Activated naive CD8-positive, alpha-beta T cell treated with anti-CD3 and anti-CD28 coated beads for 36 hours (primary cell): ENCODE results near the gene CRPPA. TPM values are rescaled to one million over a fixed set of nuclear protein-coding genes. Genes with fewer than 3 reads are reported as not detected.
A peak's percentile ranks its signal among the peaks of the same experiment; 100 is the strongest.

Source experiments
- DNase-seq: peaks from one replicate; pipeline ENCODE4 v3.0.0; 2021
- H3K27ac Mint-ChIP-seq: one replicate; pipeline ENCODE4 v1.8.0; 2022; ENCODE audit warnings: mild to moderate bottlenecking, moderate library complexity, mixed read lengths
- H3K27me3 Mint-ChIP-seq: one replicate; pipeline ENCODE4 v1.8.0; 2022; ENCODE audit warnings: mild to moderate bottlenecking, mixed read lengths
- H3K36me3 Mint-ChIP-seq: one replicate; pipeline ENCODE4 v1.8.0; 2021; ENCODE audit warnings: mild to moderate bottlenecking, mixed read lengths
- H3K4me1 Mint-ChIP-seq: one replicate; pipeline ENCODE4 v1.8.0; 2021; ENCODE audit warnings: mixed read lengths
- H3K4me3 Mint-ChIP-seq: one replicate; pipeline ENCODE4 v1.8.0; 2022; ENCODE audit warnings: mild to moderate bottlenecking, moderate library complexity, mixed read lengths
- H3K9me3 Mint-ChIP-seq: one replicate; pipeline ENCODE4 v1.8.0; 2022; ENCODE audit warnings: mixed read lengths
- total RNA-seq, 2 experiments: library from RNA; stranded (reverse); gene quantifications; one replicate each; pipeline ENCODE4 v1.2.3, GENCODE V29; 2021

The CRPPA gene
- total RNA-seq, 2 experiments from 2014 or later = 1.7 to 1.9 TPM

GRCh38 chr7:16433568-16434122 lies 12.3 kb upstream of the CRPPA start:
- H3K27ac Mint-ChIP-seq = no peak overlapping the region
- DNase-seq = no peak
- H3K9me3 Mint-ChIP-seq = no peaks in the 10 kb centered on the region
- no peaks in the 10 kb centered on the region for H3K36me3 Mint-ChIP-seq
- H3K4me1 Mint-ChIP-seq = no peaks in the 10 kb centered on the region
- H3K4me3 Mint-ChIP-seq = no peak overlapping the region
- no peaks in the 10 kb centered on the region for H3K27me3 Mint-ChIP-seq

- Mint-ChIP-seq H3K4me1 (no peaks in the 10 kb centered on the region), H3K27ac (no peak overlapping the region), H3K4me3 (no peak overlapping the region), H3K9me3 (no peaks in the 10 kb centered on the region), H3K36me3 (no peaks in the 10 kb centered on the region), H3K27me3 (no peaks in the 10 kb centered on the region)
- no peak for DNase-seq
Observed at GRCh38 chr7:16432425-16432731, 11.0 kb upstream of the CRPPA start.

DNA sequence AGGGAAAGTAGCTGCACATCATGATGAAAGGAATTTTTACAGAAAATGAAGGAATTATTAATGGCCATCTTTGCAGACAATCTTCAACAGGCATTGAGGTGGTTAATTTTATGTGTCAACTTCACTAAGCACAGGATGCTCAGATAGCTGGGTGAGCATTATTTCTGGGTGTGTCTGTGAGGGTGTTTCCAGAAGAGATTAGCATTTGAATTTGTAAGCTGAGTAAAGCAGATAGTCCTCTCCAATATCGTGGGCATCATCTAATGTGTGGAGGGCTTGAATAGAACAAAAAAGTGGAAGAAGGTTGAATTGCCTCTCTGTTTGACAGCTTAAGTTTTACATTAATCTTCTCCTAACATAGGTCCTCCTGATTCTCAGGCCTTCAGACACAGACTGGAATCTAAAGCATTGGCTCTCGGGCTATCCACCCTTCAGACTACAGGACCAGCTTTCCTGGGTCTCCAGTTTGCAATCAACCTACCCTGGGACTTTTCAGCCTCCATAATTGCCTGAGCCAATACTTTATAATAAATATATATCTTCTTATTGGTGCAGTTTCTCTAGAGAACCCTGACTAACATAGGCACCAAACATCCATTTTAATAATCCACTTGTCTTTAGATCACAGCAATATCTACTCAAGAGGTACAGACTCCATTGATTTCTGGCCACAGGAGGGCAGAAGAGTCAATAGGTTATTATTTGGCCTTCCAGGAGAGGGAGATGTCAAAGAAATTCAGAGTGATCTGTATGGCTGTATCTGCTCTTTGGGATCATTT lies 10.5 kb upstream of the CRPPA start:
- Mint-ChIP-seq H3K4me1 (no peaks in the 10 kb centered on the region), H3K27me3 (no peaks in the 10 kb centered on the region), H3K27ac (no peak overlapping the region), H3K9me3 (no peaks in the 10 kb centered on the region), H3K4me3 (no peak overlapping the region), H3K36me3 (no peaks in the 10 kb centered on the region)
- no peak for DNase-seq

DNA sequence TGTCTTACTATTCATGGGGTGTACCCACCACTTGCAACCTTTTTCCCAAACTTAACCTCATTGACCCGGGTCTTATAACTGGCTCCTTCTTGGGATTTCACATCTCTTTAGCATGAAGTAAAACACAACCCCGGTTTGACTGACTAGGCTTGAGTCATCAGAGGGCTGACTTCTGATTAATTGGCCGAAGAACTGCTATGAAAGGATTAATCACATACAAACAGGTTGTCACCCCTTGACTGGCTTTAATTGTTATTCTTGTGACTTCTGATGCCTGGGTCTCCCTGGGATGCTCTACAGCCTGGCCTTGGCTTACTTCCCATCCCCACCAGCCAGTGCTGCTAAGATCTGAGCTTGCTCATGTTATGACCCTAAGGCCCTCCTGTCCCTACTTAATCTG lies 8.8 kb upstream of the CRPPA start:
- Mint-ChIP-seq H3K27ac (no peak overlapping the region), H3K36me3 (no peaks in the 10 kb centered on the region), H3K4me1 (no peaks in the 10 kb centered on the region), H3K4me3 (no peak overlapping the region), H3K27me3 (no peaks in the 10 kb centered on the region), H3K9me3 (no peaks in the 10 kb centered on the region)
- no peak for DNase-seq

DNA sequence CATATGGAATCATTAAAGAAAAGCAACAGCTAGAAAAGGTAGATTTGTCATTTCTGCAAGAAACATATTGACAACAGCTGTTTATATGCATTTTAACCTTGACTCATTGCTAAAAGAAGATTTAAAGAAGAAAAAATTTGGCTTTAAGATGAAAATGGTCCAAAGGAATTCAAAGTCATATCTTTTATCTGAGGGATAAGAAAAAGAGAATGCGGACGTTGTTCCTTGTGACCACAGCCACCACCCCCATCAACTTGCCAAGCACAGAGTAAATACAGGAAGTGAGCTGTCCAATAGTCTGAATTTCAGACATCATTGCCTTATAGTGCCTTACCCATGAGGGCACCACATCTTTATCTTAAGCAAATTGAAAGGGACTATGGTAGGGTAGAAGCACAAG lies 7.3 kb upstream of the CRPPA start:
- no peak overlapping the region for H3K27ac Mint-ChIP-seq
- H3K4me3 Mint-ChIP-seq = no peak overlapping the region
- H3K27me3 Mint-ChIP-seq = no peaks in the 10 kb centered on the region
- no peaks in the 10 kb centered on the region for H3K9me3 Mint-ChIP-seq
- DNase-seq = no peak
- no peaks in the 10 kb centered on the region for H3K36me3 Mint-ChIP-seq
- no peaks in the 10 kb centered on the region for H3K4me1 Mint-ChIP-seq

DNA sequence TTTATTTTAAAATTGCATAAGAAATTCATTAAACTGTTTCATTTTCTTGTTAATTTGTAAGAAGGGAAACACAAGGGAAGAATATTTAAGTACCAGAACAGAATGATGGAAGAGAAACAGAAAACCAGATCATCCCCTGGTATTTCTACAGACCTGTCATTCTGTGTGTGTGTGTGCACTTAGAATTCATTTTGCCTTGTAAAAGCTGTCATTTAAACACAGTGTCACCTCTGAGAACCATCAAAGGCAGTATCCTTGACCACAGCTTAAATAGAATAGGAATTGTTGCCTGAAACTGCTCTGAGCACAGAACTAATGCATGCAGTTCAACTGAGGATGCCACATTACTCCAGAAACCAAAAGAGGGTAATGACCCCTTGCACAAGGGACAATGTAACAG lies 6.8 kb upstream of the CRPPA start:
- no peaks in the 10 kb centered on the region for H3K27me3 Mint-ChIP-seq
- no peaks in the 10 kb centered on the region for H3K36me3 Mint-ChIP-seq
- no peaks in the 10 kb centered on the region for H3K4me1 Mint-ChIP-seq
- H3K4me3 Mint-ChIP-seq = no peak overlapping the region
- no peak for DNase-seq
- H3K27ac Mint-ChIP-seq = no peak overlapping the region
- H3K9me3 Mint-ChIP-seq = no peaks in the 10 kb centered on the region

- Mint-ChIP-seq H3K27ac (no peak overlapping the region), H3K9me3 (no peaks in the 10 kb centered on the region), H3K4me1 (peaks cover 16% of the 10 kb centered on the region), H3K4me3 (no peak overlapping the region), H3K36me3 (peaks cover 3% of the 10 kb centered on the region), H3K27me3 (no peaks in the 10 kb centered on the region)
- DNase-seq = no peak
Observed at GRCh38 chr7:16423761-16424160, 2.4 kb upstream of the CRPPA start.

- H3K9me3 Mint-ChIP-seq = no peaks in the 10 kb centered on the region
- H3K27me3 Mint-ChIP-seq = no peaks in the 10 kb centered on the region
- H3K4me3 Mint-ChIP-seq = no peak overlapping the region
- DNase-seq = no peak
- H3K4me1 Mint-ChIP-seq = peaks cover 17% of the 10 kb centered on the region
- H3K36me3 Mint-ChIP-seq = peaks cover 3% of the 10 kb centered on the region
- H3K27ac Mint-ChIP-seq = no peak overlapping the region
Observed at GRCh38 chr7:16422917-16423316, 1.6 kb upstream of the CRPPA start.

DNA sequence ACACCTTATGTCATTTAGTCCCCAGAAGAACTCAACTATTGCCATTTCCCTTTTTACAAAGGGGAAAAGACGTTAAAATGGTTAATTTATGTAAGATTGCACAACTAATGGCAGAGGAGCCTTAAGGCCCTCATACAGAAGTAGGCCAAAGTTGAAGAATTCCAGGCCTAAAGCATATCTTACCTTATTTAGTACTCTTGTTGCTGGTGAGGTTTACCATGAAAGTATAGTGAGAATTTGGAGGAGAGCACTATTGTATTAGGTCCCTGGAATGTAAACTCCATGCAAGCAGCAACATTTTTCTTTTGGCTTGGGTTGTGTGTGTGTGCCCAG lies 731 bp upstream of the CRPPA start:
- Mint-ChIP-seq H3K4me1 (peaks cover 18% of the 10 kb centered on the region), H3K27me3 (no peaks in the 10 kb centered on the region), H3K27ac (peak overlapping the region; percentile 65), H3K4me3 (peak overlapping the region; percentile 69), H3K9me3 (no peaks in the 10 kb centered on the region), H3K36me3 (peaks cover 3% of the 10 kb centered on the region)
- no peak for DNase-seq

DNA sequence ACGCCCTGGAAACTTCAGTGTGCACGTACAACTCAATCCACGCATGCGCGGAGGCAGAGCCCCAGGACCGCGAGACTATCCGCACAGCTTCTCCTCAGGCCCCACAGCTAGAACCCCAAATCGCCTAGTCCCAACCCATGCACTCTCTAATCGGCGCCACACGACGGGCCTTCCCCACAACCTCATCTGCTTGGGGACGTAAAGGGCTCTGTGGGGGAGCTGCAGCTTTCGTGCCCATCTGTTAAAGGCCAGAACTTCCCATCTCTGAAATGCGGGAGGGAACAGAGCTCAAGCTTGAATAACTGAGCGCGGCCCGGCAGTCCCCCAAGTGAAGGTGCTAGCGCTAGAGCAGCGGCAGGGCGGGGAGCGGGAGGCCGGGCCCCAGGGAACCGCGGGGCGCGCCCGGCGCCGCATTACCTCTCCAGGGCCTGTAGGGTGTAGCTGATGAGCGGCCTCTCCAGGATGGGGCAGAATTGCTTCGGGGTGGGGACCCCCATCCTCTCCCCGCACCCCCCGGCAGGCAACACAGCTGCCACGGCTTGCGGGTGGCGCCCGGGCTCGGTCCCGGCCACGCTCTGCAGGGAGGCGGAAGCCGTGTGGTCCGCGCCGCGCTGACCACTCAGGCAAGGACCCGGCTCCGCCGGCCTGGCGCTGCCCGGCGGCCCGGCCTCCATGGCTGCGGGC lies 547 bp downstream of the CRPPA start:
- H3K4me1 Mint-ChIP-seq = peaks cover 21% of the 10 kb centered on the region
- peak overlapping the region; percentile 99 for H3K27ac Mint-ChIP-seq
- peak overlapping the region; percentile 94 for H3K4me3 Mint-ChIP-seq
- H3K36me3 Mint-ChIP-seq = peaks cover 3% of the 10 kb centered on the region
- DNase-seq = peak; percentile 87
- no peaks in the 10 kb centered on the region for H3K27me3 Mint-ChIP-seq
- H3K9me3 Mint-ChIP-seq = no peaks in the 10 kb centered on the region

GRCh38 chr7:16420329-16420648 lies 1.0 kb downstream of the CRPPA start:
- peaks cover 3% of the 10 kb centered on the region for H3K36me3 Mint-ChIP-seq
- peak overlapping the region; percentile 99 for H3K27ac Mint-ChIP-seq
- no peaks in the 10 kb centered on the region for H3K27me3 Mint-ChIP-seq

GRCh38 chr7:16419859-16420258 lies 1.5 kb downstream of the CRPPA start:
- Mint-ChIP-seq H3K36me3 (peaks cover 3% of the 10 kb centered on the region), H3K27ac (peak overlapping the region; percentile 99), H3K4me3 (peak overlapping the region; percentile 94), H3K27me3 (no peaks in the 10 kb centered on the region), H3K4me1 (peaks cover 21% of the 10 kb centered on the region), H3K9me3 (no peaks in the 10 kb centered on the region)
- DNase-seq = no peak

More at GRCh38 chr7:16420329-16420648, 1.0 kb downstream of the CRPPA start:
- Mint-ChIP-seq H3K4me3 (peak overlapping the region; percentile 94), H3K9me3 (no peaks in the 10 kb centered on the region), H3K4me1 (peaks cover 21% of the 10 kb centered on the region)
- DNase-seq = no peak

DNA sequence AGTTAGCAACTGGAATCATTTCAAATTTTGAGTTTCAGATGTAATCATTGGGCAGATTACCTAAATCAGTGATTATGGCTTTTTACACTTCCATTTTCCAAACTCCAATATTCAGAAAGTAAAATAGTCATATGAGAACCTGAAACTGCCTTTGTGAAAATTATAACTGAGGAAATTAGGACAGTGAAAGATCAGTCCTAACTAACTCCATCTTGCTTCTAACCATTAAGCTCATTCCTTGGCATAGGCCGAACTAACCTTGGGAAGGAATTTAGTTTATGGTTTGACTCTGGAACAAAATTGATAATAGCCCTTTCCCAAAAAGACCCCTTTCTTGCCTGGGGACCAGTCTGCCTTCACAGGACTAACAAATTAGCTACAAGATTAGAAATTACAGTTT lies 2.2 kb downstream of the CRPPA start:
- peaks cover 21% of the 10 kb centered on the region for H3K4me1 Mint-ChIP-seq
- H3K4me3 Mint-ChIP-seq = no peak overlapping the region
- H3K27ac Mint-ChIP-seq = no peak overlapping the region
- H3K9me3 Mint-ChIP-seq = no peaks in the 10 kb centered on the region
- H3K36me3 Mint-ChIP-seq = peaks cover 3% of the 10 kb centered on the region
- DNase-seq = no peak
- H3K27me3 Mint-ChIP-seq = no peaks in the 10 kb centered on the region

DNA sequence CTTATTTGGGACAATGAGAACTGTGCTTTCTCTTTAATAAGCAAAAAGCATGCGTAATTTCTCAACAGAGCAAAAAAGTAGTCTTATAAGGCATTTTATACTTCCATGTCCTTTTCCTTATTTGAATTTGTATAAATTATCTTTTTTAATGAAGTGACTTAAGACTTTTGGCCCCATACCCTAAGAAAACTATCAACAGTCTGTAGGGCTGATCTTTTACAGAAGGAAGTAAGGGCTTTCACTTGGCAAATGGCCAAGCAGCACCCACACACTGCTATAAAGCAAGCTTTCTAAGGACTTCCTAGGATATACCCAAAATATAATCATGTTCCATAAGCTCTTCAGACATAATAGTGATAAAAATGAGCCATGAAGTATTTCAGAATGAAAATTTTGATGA lies 3.4 kb downstream of the CRPPA start:
- H3K27me3 Mint-ChIP-seq = no peaks in the 10 kb centered on the region
- H3K9me3 Mint-ChIP-seq = no peaks in the 10 kb centered on the region
- peaks cover 3% of the 10 kb centered on the region for H3K36me3 Mint-ChIP-seq
- no peak overlapping the region for H3K27ac Mint-ChIP-seq
- no peak for DNase-seq
- H3K4me3 Mint-ChIP-seq = no peak overlapping the region
- peaks cover 21% of the 10 kb centered on the region for H3K4me1 Mint-ChIP-seq

DNA sequence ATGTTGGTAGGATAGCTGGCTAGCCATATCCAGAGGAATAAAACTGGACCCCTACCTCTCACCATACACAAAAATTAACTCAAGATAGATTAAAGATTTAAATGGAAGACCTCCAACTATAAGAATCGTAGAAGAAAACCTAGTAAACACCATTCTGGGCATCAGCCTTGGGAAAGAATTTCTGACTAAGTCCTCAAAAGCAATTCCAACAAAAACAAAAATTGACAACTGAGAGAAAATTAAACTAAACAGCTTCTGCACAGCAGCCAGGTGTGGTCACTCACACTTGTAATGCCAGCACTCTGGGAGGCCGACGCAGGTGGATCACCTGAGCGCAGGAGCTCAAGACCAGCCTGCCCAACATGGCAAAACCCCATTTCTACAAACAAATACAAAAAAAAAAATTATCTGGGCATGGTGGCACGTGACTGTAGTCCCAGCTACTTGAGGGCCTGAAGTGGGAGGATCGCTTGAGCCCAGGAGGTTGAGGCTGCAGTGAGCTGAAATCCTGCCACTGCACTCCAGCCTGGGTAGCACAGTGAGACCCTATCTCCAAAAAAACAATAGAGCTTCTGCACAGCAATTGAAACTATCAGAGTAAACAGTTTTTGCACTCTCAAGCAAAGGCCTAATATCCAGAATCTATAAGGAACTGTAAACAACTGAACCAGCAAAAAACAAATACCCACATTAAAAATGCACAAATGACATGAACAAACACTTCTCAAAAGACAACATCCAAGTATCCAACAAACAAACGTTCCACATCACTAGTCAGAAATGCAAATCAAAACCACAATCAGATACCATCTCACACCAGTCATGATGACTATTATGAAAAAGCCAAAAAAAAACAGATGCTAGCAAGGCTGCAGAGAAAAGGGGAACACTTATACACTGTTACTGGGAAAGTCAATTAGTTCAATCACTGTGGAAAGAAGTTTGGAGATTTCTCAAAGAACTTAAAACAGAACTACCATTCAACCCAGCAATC lies 4.8 kb downstream of the CRPPA start:
- no peak overlapping the region for H3K27ac Mint-ChIP-seq
- no peaks in the 10 kb centered on the region for H3K9me3 Mint-ChIP-seq
- peaks cover 16% of the 10 kb centered on the region for H3K4me1 Mint-ChIP-seq
- no peak overlapping the region for H3K4me3 Mint-ChIP-seq
- H3K36me3 Mint-ChIP-seq = peaks cover 3% of the 10 kb centered on the region
- no peaks in the 10 kb centered on the region for H3K27me3 Mint-ChIP-seq
- DNase-seq = no peak
